Measurements from ENCODE around the gene CHGA.

The CHGA gene

GRCh38 chr14:92945959-92946846, 23.3 kb downstream of the CHGA start:
- in situ Hi-C loops (cut with HindIII; ENCODE audit: low sequenced_read_pairs) = no loop called here
- DNase-seq (ENCODE audit: low read depth, low spot score) = peak; percentile 62
- TF ChIP-seq, protein P1, sequence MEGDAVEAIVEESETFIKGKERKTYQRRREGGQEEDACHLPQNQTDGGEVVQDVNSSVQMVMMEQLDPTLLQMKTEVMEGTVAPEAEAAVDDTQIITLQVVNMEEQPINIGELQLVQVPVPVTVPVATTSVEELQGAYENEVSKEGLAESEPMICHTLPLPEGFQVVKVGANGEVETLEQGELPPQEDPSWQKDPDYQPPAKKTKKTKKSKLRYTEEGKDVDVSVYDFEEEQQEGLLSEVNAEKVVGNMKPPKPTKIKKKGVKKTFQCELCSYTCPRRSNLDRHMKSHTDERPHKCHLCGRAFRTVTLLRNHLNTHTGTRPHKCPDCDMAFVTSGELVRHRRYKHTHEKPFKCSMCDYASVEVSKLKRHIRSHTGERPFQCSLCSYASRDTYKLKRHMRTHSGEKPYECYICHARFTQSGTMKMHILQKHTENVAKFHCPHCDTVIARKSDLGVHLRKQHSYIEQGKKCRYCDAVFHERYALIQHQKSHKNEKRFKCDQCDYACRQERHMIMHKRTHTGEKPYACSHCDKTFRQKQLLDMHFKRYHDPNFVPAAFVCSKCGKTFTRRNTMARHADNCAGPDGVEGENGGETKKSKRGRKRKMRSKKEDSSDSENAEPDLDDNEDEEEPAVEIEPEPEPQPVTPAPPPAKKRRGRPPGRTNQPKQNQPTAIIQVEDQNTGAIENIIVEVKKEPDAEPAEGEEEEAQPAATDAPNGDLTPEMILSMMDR (IDR thresholded peaks at IDR 0.05; ENCODE audit: low read depth, low read length) = no peak
- H3K4me3 ChIP-seq (ENCODE audit: low read depth, low read length) = no peak overlapping the region

GRCh38 chr14:92946847-92947545, 24.0 kb downstream of the CHGA start:
- H3K4me3 ChIP-seq (ENCODE audit: low read depth, low read length) = no peak overlapping the region
- in situ Hi-C loops (cut with HindIII; ENCODE audit: low sequenced_read_pairs) = no loop called here
- DNase-seq (ENCODE audit: low read depth, low spot score) = no peak
- TF ChIP-seq, protein P1 (IDR thresholded peaks at IDR 0.05; ENCODE audit: low read depth, low read length) = no peak

- H3K4me3 ChIP-seq (ENCODE audit: low read depth, low read length) = no peak overlapping the region
- in situ Hi-C loops (cut with HindIII; ENCODE audit: low sequenced_read_pairs) = no loop called here
- TF ChIP-seq, protein P1 (IDR thresholded peaks at IDR 0.05; ENCODE audit: low read depth, low read length) = no peak
- DNase-seq (ENCODE audit: low read depth, low spot score) = no peak
Measured at GRCh38 chr14:92948647-92949046, 25.7 kb downstream of the CHGA start.

DNA sequence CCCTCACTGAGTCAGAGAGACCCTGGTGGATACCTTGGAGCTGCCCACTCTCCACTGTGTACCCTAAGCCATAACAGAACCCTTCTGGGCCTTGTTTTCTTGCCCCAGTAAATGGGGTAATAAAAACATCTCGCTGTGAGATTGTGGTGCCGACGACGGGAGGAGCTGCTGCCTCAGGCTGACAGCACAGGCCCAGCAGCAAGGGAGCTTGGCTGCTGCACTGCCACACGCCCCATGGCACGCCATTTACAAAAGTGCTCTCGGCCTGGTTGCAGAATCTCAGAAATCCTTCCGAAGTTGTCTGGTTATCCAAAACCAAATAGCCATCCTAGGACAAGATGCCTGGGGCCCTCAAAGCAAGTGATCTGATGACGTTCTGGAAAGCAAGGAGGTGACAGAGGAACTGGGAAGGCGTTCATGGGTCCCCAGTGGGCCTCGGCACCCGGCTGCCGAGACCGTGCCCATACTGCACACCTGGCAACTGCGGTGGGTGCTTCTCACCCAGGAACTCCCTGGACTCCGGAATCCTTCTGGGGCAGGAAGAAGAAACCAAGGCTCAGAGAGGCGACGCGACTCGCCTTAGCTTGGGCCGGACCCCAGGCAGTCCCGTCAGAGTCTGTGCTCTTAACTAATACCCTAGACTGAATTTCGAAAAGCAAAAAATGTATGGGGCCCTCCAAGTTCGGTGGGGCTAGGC, 26.7 kb downstream of the CHGA start:
- TF ChIP-seq, protein P1 (IDR thresholded peaks at IDR 0.05; ENCODE audit: low read depth, low read length) = no peak
- in situ Hi-C loops (cut with HindIII; ENCODE audit: low sequenced_read_pairs) = no loop called here
- no peak overlapping the region for H3K4me3 ChIP-seq (ENCODE audit: low read depth, low read length)
- DNase-seq (ENCODE audit: low read depth, low spot score) = no peak

DNA sequence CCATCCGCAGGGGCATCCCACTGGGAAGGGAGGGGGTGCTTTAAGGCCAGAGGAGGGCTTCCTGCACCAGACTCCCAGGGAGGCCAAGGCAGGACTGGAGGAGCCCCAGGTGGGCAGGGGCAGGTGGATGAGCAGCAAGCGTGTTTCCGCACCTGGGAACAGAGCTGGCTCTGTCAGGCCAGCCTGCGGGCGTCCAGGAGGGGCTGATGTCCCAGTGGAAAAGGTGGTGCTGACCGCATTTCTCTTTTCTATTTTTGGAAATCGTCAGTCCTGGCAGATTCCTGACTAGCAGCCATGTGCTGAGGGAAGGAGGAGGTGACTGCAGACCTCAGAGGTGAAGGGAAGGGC, 27.2 kb downstream of the CHGA start:
- TF ChIP-seq, protein P1 (IDR thresholded peaks at IDR 0.05; ENCODE audit: low read depth, low read length) = no peak
- in situ Hi-C loops (cut with HindIII; ENCODE audit: low sequenced_read_pairs) = no loop called here

GRCh38 chr14:92950773-92951172, 27.8 kb downstream of the CHGA start:
- H3K4me3 ChIP-seq (ENCODE audit: low read depth, low read length) = no peak overlapping the region
- TF ChIP-seq, protein P1 (IDR thresholded peaks at IDR 0.05; ENCODE audit: low read depth, low read length) = no peak
- in situ Hi-C loops (cut with HindIII; ENCODE audit: low sequenced_read_pairs) = no loop called here
- DNase-seq (ENCODE audit: low read depth, low spot score) = no peak

More for the DNA sequence above, 27.2 kb downstream of the CHGA start:
- H3K4me3 ChIP-seq (ENCODE audit: low read depth, low read length) = no peak overlapping the region
- no peak for DNase-seq (ENCODE audit: low read depth, low spot score)
